ENCODE measurements around the gene H3-3A.
A peak's percentile ranks its signal among the peaks of the same experiment; 100 is the strongest.

The H3-3A gene

DNA sequence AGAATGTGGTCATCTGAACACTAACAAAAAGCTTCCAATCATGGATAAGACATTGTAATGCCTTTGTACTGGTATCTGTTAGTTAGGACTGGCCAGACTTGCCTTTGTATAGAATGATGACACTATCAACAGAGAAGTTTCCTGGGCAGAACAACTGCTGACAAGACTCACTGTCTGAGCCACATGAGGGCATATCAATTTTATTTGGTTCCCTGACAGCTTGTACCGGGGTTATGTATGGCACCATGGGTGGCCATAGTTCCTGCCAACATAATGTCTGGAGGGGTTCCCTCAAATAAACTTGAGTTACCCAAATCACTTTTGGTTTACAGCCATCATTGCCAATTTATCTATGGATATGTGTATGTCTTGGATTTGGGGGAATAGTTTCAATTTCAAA is 13.6 kb upstream of the H3-3A start:
- FAIRE-seq (peak; percentile 5), DNase-seq (ENCODE audit: insufficient read length, low spot score) (no peak)

DNA sequence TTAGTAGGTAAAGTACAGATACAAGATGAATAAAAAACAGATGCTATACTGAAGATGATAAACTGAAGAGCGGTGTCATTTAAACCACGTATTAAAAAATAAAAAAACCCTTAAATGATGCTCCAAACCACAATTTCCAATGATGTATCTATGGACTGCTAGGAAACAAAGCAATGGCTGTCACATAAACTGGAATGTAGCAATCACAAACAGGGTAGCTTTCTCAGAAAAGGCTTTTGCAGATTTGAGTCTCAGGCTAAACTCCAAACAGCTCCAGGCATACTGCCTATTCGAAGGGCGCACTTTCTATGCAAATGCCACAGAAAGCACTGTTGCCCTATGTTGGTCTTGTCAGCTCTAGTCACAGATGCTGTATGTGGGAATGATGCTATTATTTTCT is 12.4 kb upstream of the H3-3A start:
- TF ChIP-seq POLR2A (IDR thresholded peaks at IDR 0.05; ENCODE audit: low read depth, low read length) (no peak), POU2F2 (IDR thresholded peaks at IDR 0.05; ENCODE audit: low read depth, low read length) (no peak), SPI1 (IDR thresholded peaks at IDR 0.05; ENCODE audit: low read depth, low read length) (no peak), POLR2AphosphoS5 (IDR thresholded peaks at IDR 0.05; ENCODE audit: low read depth, low read length) (no peak), TAF1 (IDR thresholded peaks at IDR 0.05; ENCODE audit: low read depth, low read length) (no peak), PAX5 (IDR thresholded peaks at IDR 0.05; ENCODE audit: insufficient read depth, low read length, severe bottlenecking) (no peak)
- FAIRE-seq (no peak), DNase-seq (ENCODE audit: insufficient read length, low spot score) (no peak)

More for the DNA sequence above, 13.6 kb upstream of the H3-3A start:
- TF ChIP-seq TAF1 (IDR thresholded peaks at IDR 0.05; ENCODE audit: low read depth, low read length): no peak
- TF ChIP-seq POU2F2 (IDR thresholded peaks at IDR 0.05; ENCODE audit: low read depth, low read length): no peak
- no peak for TF ChIP-seq POLR2AphosphoS5 (IDR thresholded peaks at IDR 0.05; ENCODE audit: low read depth, low read length)
- no peak for TF ChIP-seq PAX5 (IDR thresholded peaks at IDR 0.05; ENCODE audit: insufficient read depth, low read length, severe bottlenecking)
- TF ChIP-seq SPI1 (IDR thresholded peaks at IDR 0.05; ENCODE audit: low read depth, low read length): no peak
- TF ChIP-seq POLR2A (IDR thresholded peaks at IDR 0.05; ENCODE audit: low read depth, low read length): no peak

DNA sequence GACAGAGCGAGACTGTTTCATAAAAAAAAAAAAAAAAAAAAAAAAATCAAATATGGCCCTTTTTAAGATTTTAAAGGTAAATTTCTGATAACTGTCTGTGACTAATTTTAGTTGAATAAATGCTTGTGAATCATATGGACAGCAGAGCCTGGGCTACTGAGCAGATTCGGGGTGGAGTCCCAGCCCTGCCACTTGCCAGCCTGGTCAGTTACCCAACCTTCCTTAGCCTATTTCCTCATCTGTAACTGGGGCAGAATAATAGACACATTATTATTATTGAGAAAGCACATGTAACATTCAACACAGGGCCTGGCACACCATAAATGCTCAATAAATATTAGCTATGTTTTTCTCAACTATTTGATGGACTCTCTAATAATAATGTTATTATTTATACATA is 11.2 kb upstream of the H3-3A start:
- no peak for TF ChIP-seq POLR2AphosphoS5 (IDR thresholded peaks at IDR 0.05; ENCODE audit: low read depth, low read length)
- TF ChIP-seq PAX5 (IDR thresholded peaks at IDR 0.05; ENCODE audit: insufficient read depth, low read length, severe bottlenecking): no peak
- TF ChIP-seq SPI1 (IDR thresholded peaks at IDR 0.05; ENCODE audit: low read depth, low read length): no peak
- no peak for TF ChIP-seq POU2F2 (IDR thresholded peaks at IDR 0.05; ENCODE audit: low read depth, low read length)
- no peak for TF ChIP-seq TAF1 (IDR thresholded peaks at IDR 0.05; ENCODE audit: low read depth, low read length)
- no peak for TF ChIP-seq POLR2A (IDR thresholded peaks at IDR 0.05; ENCODE audit: low read depth, low read length)
- FAIRE-seq (no peak), DNase-seq (ENCODE audit: insufficient read length, low spot score) (no peak)

DNA sequence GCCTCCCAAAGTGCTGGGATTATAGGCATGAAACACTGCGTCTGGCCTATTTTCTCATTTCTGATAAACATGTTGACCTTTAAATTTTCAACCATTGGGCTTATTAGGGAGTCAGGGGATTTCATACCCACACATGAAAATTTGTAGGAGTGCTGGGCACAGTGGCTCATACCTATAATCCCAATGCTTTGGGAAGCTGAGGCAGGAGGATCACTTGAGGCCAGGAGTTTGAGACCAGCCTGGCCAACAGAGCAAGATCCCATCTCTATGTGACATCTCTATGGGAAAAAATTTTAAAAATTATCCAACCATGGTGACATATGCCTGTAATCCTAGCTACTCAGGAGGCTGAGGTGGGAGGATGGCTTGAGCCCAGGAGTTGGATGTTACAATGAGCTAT is 10.5 kb upstream of the H3-3A start:
- DNase-seq (ENCODE audit: insufficient read length, low spot score): no peak
- no peak for FAIRE-seq
- no peak for TF ChIP-seq POU2F2 (IDR thresholded peaks at IDR 0.05; ENCODE audit: low read depth, low read length)
- no peak for TF ChIP-seq SPI1 (IDR thresholded peaks at IDR 0.05; ENCODE audit: low read depth, low read length)
- no peak for TF ChIP-seq PAX5 (IDR thresholded peaks at IDR 0.05; ENCODE audit: insufficient read depth, low read length, severe bottlenecking)

DNA sequence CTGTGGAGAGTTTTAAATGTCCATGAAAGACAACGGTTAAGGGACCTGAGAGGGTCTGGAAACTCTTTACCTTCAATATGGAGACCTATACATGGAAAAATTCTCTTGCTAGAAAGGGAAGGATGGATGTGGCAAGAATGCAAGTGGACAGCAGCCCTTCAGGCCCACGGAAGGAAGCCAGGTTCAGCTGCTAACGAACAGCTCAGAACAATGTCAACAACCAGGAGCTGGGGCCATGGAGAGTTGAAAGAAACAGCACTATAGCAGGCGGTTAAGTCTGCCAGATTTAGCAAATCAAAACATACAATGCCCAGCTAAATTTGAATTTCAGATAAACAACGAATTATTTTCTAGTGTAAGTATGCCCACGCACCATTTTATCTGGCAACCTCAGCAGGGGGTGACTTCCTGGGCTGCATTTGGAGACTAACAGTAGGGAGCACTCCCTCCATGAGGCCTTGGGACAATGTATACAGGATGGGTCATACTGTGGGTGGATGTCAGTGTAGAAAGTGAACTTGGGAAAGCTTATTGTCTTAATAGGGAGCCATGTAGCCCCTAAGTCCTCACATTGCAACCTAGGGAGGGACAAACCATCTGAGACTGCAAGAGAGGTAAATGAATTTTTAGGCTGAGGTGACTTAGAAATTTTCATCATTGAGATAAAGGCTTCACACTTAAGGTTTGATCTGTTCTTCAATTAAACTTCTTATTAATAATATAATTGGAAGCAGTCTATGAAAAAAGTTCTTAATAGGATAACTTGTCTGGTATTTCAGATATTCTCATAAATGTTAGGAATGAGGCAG is 7.8 kb upstream of the H3-3A start:
- DNase-seq (ENCODE audit: insufficient read length, low spot score) (no peak), FAIRE-seq (no peak)
- no peak for TF ChIP-seq POLR2AphosphoS5 (IDR thresholded peaks at IDR 0.05; ENCODE audit: low read depth, low read length)
- TF ChIP-seq POLR2A (IDR thresholded peaks at IDR 0.05; ENCODE audit: low read depth, low read length): no peak
- TF ChIP-seq POU2F2 (IDR thresholded peaks at IDR 0.05; ENCODE audit: low read depth, low read length): no peak
- TF ChIP-seq SPI1 (IDR thresholded peaks at IDR 0.05; ENCODE audit: low read depth, low read length): no peak
- no peak for TF ChIP-seq PAX5 (IDR thresholded peaks at IDR 0.05; ENCODE audit: insufficient read depth, low read length, severe bottlenecking)
- no peak for TF ChIP-seq TAF1 (IDR thresholded peaks at IDR 0.05; ENCODE audit: low read depth, low read length)

DNA sequence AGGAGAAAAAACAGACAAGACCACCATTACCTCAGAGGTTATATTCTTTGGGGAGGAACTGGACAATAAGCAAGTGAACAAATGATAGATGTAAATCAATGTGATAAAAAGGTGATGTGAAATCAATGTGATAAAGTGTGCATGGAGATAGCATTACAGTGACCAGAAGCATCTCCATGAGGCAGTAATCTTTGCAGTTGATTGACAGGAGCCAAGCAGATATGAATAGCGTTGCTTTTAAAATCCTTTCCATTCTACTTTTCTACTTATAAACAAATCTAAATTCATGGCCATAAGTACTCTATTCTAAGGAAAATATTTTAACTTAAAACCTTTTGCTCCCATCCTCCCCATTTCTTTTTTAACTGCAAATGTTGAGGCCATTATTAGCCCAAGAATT is 2.8 kb upstream of the H3-3A start:
- TF ChIP-seq POLR2A (IDR thresholded peaks at IDR 0.05; ENCODE audit: low read depth, low read length) (no peak), PAX5 (IDR thresholded peaks at IDR 0.05; ENCODE audit: insufficient read depth, low read length, severe bottlenecking) (no peak), POU2F2 (IDR thresholded peaks at IDR 0.05; ENCODE audit: low read depth, low read length) (no peak), SPI1 (IDR thresholded peaks at IDR 0.05; ENCODE audit: low read depth, low read length) (no peak), POLR2AphosphoS5 (IDR thresholded peaks at IDR 0.05; ENCODE audit: low read depth, low read length) (no peak), TAF1 (IDR thresholded peaks at IDR 0.05; ENCODE audit: low read depth, low read length) (no peak)
- FAIRE-seq (no peak), DNase-seq (ENCODE audit: insufficient read length, low spot score) (no peak)

DNA sequence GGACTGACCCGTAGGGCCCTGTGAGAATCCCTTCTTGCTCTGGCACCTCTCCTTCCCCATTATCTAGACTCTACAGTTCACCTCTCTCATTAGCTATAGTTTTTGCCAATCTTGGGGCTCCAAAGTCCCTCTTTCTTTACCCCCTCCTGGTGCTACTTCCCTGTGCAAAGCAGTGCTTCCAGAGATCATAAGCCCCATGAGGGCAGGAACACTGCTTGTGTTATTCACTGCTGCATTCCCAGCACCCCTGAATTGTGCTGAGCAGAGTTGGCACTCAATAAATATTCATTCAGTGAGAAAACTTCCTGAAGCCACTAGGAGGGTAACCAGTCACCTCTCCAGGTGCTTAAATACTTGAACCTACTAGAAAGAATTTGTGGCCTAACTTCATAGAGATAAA is 2.1 kb upstream of the H3-3A start:
- TF ChIP-seq POU2F2 (IDR thresholded peaks at IDR 0.05; ENCODE audit: low read depth, low read length) (no peak), POLR2A (IDR thresholded peaks at IDR 0.05; ENCODE audit: low read depth, low read length) (no peak), SPI1 (IDR thresholded peaks at IDR 0.05; ENCODE audit: low read depth, low read length) (no peak)
- no peak for FAIRE-seq

DNA sequence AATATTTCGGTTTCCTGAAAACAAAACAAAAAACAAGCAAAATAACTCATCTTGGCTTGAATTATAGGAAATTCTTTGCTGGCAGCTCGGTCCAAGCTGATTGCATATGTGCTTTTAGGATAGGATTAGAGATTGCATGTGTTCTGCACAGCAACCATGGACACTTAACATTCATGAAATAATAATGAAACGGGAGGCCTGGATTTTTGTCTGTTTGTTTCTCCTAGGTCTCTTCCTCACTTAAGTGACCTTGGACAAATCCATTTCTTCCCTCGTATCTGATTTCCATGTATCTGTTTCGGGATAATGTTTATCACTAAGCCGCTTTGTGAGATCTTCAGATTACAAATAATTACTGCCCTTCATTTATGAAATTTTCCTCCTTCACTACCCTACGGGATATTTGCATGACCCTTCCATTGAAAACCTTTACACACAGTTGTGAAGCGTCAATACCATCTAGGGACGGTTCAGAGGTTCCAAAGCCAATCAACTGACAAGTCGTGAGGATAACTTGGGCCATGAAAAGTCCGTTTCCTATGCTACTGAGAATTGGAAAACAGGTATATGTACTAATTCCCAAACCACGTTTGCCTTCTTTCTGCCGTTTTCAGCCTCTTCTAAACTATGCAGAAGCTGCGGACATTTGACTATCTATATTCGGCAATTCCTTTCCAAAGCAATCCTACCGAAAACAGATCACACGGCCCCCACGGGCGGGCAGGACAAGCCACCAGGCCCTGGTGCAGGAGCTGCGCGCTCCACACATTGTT is 1.3 kb upstream of the H3-3A start:
- no peak for TF ChIP-seq PAX5 (IDR thresholded peaks at IDR 0.05; ENCODE audit: insufficient read depth, low read length, severe bottlenecking)
- TF ChIP-seq TAF1 (IDR thresholded peaks at IDR 0.05; ENCODE audit: low read depth, low read length): 0 out of 2 replicates have a peak, but pooled peaks have one; percentile 19
- peak; percentile 65 for FAIRE-seq
- DNase-seq (ENCODE audit: insufficient read length, low spot score): no peak

More for the DNA sequence above, 2.1 kb upstream of the H3-3A start:
- no peak for DNase-seq (ENCODE audit: insufficient read length, low spot score)

DNA sequence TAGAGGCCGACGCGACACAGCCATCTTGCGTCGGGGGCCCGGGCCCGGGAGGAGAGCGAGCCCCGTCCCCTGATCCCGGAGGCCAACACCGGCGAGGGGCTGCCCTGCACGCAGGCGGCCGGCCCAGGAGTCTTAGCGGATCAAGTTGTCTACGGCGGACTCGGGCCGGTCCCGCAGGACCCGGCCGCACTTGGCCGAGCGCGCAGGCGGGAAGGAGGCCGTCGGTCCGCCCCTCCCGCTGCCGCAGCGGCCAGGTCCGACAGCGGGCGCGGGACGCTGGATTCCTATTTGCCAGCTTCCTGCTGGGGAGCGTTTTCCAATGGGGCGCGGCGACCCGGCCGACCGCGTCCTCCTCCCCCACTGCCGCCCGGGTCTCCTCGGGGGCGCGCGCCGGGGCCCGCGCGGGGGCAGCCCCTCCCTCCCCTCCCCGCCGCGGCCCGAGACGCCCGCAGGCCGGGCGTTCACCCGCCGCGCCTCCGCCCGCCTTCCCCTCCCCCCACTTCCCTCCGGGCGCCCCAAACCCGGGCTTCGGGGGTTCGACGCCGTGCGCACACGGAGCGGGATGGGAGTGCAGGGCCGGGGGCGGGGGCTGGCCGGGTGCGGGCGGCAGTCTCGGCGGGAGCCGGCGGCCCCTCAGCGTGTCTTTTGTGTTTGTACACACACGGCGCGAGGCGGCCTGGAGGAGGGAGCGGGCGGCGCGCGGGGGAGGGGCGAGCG is 517 bp upstream of the H3-3A start:
- DNase-seq (ENCODE audit: insufficient read length, low spot score): peak; percentile 86
- peak; percentile 45 for FAIRE-seq
- TF ChIP-seq POLR2AphosphoS5 (IDR thresholded peaks at IDR 0.05; ENCODE audit: low read depth, low read length) (no peak), TAF1 (IDR thresholded peaks at IDR 0.05; ENCODE audit: low read depth, low read length) (no peak)
